ENCODE measurements around the gene SLC25A42. TPM values are rescaled to one million over a fixed set of nuclear protein-coding genes. Genes with fewer than 3 reads are reported as not detected.

SLC25A42 gene
- total and polyA plus RNA-seq, 2 of the 13 experiments (the other 11 are each of a cell fraction or from before 2014, with no cell fraction given) = 12.8 to 18.3 TPM

GRCh38 chr19:19138109-19138981 lies 74.6 kb downstream of the SLC25A42 start, which contains the start of gene TMEM161A (continued):
- TF ChIP-seq PHF20 (CRISPR knock-in tag; IDR thresholded peaks at IDR 0.05) (peak; percentile 56; the same call in 1 of the 2 replicates), GPBP1L1 (CRISPR knock-in tag; IDR thresholded peaks at IDR 0.05) (no peak), DMTF1 (CRISPR knock-in tag; IDR thresholded peaks at IDR 0.05) (no peak), NAIF1 (CRISPR knock-in tag; IDR thresholded peaks at IDR 0.05; ENCODE audit: borderline replicate concordance) (no peak), MAZ (IDR thresholded peaks at IDR 0.05; ENCODE audit: borderline replicate concordance, low read depth, low read length) (peak; percentile 40; the same call in 1 of the 2 replicates), MAZ (CRISPR knock-in tag; IDR thresholded peaks at IDR 0.05; ENCODE audit: low read depth) (peak; percentile 31; the same call in 1 of the 2 replicates), MAFK (conservative IDR thresholded peaks at IDR 0.05 in 1 of 2, IDR thresholded peaks at IDR 0.05 in 1 of 2; ENCODE audit: low read length in 2 of 2) (no peak), IRF2 (CRISPR knock-in tag; IDR thresholded peaks at IDR 0.05) (peak; percentile 71), BRD4 (CRISPR knock-in tag; IDR thresholded peaks at IDR 0.05) (no peak), FOXA3 (CRISPR knock-in tag; IDR thresholded peaks at IDR 0.05) (no peak), SNAI1 (CRISPR knock-in tag; IDR thresholded peaks at IDR 0.05; ENCODE audit: borderline replicate concordance) (no peak), EEA1 (CRISPR knock-in tag; IDR thresholded peaks at IDR 0.05; ENCODE audit: borderline replicate concordance) (no peak), ZFP82 (CRISPR knock-in tag; IDR thresholded peaks at IDR 0.05; ENCODE audit: borderline replicate concordance) (no peak), ZNF737 (CRISPR knock-in tag; IDR thresholded peaks at IDR 0.05; ENCODE audit: borderline replicate concordance) (no peak), XBP1 (CRISPR knock-in tag; IDR thresholded peaks at IDR 0.05) (no peak), ZNF20 (CRISPR knock-in tag; IDR thresholded peaks at IDR 0.05) (no peak), CC2D1A (CRISPR knock-in tag; IDR thresholded peaks at IDR 0.05) (no peak), TEAD3 (CRISPR knock-in tag; optimal IDR thresholded peaks at IDR 0.05; ENCODE audit: borderline replicate concordance) (no peak)
- TF ChIP-seq, protein P1, sequence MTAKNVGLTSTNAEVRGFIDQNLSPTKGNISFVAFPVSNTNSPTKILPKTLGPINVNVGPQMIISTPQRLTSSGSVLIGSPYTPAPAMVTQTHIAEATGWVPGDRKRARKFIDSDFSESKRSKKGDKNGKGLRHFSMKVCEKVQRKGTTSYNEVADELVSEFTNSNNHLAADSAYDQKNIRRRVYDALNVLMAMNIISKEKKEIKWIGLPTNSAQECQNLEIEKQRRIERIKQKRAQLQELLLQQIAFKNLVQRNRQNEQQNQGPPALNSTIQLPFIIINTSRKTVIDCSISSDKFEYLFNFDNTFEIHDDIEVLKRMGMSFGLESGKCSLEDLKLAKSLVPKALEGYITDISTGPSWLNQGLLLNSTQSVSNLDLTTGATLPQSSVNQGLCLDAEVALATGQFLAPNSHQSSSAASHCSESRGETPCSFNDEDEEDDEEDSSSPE (CRISPR knock-in tag; IDR thresholded peaks at IDR 0.05) = peak; percentile 43; the same call in 1 of the 2 replicates
- TF ChIP-seq, protein P2, sequence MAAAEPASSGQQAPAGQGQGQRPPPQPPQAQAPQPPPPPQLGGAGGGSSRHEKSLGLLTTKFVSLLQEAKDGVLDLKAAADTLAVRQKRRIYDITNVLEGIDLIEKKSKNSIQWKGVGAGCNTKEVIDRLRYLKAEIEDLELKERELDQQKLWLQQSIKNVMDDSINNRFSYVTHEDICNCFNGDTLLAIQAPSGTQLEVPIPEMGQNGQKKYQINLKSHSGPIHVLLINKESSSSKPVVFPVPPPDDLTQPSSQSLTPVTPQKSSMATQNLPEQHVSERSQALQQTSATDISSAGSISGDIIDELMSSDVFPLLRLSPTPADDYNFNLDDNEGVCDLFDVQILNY (CRISPR knock-in tag; conservative IDR thresholded peaks at IDR 0.05) = no peak
- TF ChIP-seq, protein P3, sequence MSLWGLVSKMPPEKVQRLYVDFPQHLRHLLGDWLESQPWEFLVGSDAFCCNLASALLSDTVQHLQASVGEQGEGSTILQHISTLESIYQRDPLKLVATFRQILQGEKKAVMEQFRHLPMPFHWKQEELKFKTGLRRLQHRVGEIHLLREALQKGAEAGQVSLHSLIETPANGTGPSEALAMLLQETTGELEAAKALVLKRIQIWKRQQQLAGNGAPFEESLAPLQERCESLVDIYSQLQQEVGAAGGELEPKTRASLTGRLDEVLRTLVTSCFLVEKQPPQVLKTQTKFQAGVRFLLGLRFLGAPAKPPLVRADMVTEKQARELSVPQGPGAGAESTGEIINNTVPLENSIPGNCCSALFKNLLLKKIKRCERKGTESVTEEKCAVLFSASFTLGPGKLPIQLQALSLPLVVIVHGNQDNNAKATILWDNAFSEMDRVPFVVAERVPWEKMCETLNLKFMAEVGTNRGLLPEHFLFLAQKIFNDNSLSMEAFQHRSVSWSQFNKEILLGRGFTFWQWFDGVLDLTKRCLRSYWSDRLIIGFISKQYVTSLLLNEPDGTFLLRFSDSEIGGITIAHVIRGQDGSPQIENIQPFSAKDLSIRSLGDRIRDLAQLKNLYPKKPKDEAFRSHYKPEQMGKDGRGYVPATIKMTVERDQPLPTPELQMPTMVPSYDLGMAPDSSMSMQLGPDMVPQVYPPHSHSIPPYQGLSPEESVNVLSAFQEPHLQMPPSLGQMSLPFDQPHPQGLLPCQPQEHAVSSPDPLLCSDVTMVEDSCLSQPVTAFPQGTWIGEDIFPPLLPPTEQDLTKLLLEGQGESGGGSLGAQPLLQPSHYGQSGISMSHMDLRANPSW (CRISPR knock-in tag; IDR thresholded peaks at IDR 0.05; ENCODE audit: borderline replicate concordance) = no peak

Data from HepG2 (cell line).